Memory B cell (primary cell): Measurements from ENCODE around the gene HASPIN.
"Not testable (repeated sequence)": the region's sequence is repeated elsewhere in the genome, so short reads cannot be mapped to it uniquely, and the experiment has no call there.

Experiments
- ATAC-seq: fragments of 150-1000 bp; cut with Tn5 transposase; 2 replicates; pipeline ENCODE4 v1.10.0; 2021; ENCODE audit warnings: low read depth, mild to moderate bottlenecking, moderate library complexity
- DNase-seq, 2 donors: peaks; one replicate each; pipeline ENCODE4 v3.0.0; 2022; ENCODE audit warnings: low spot score in 2 of 2
- H3K27ac Mint-ChIP-seq: one replicate; pipeline ENCODE4 v1.8.0; 2022; ENCODE audit warnings: mild to moderate bottlenecking, moderate library complexity, mixed read lengths
- H3K27me3 Mint-ChIP-seq: one replicate; pipeline ENCODE4 v1.8.0; 2022; ENCODE audit warnings: mixed read lengths
- H3K36me3 Mint-ChIP-seq: one replicate; pipeline ENCODE4 v1.8.0; 2022; ENCODE audit warnings: mild to moderate bottlenecking, mixed read lengths
- H3K4me1 Mint-ChIP-seq: one replicate; pipeline ENCODE4 v1.8.0; 2022; ENCODE audit warnings: mixed read lengths
- H3K4me3 Mint-ChIP-seq: one replicate; pipeline ENCODE4 v1.8.0; 2022; ENCODE audit warnings: mild to moderate bottlenecking, moderate library complexity, mixed read lengths
- H3K9me3 Mint-ChIP-seq: one replicate; pipeline ENCODE4 v1.8.0; 2022; ENCODE audit warnings: mixed read lengths

Gene HASPIN

GRCh38 chr17:3734911-3735276 lies 11.2 kb downstream of the HASPIN start:
- not testable (repeated sequence) for H3K9me3 Mint-ChIP-seq, H3K36me3 Mint-ChIP-seq, H3K4me3 Mint-ChIP-seq, DNase-seq, H3K27ac Mint-ChIP-seq, H3K27me3 Mint-ChIP-seq, ATAC-seq
- peaks cover 38% of the 10 kb centered on the region for H3K4me1 Mint-ChIP-seq

GRCh38 chr17:3735515-3735914 lies 11.8 kb downstream of the HASPIN start:
- Mint-ChIP-seq H3K4me1 (peaks cover 39% of the 10 kb centered on the region), H3K27me3 (no peaks in the 10 kb centered on the region), H3K9me3 (no peaks in the 10 kb centered on the region), H3K4me3 (no peak overlapping the region), H3K27ac (no peak overlapping the region), H3K36me3 (no peaks in the 10 kb centered on the region)
- DNase-seq (no peak), ATAC-seq (no peak)

- Mint-ChIP-seq H3K36me3 (no peaks in the 10 kb centered on the region), H3K4me1 (peaks cover 33% of the 10 kb centered on the region), H3K4me3 (no peak overlapping the region), H3K9me3 (no peaks in the 10 kb centered on the region), H3K27ac (peak overlapping the region; percentile 66), H3K27me3 (no peaks in the 10 kb centered on the region)
- DNase-seq, result peak in 1 of 2 donors; percentile 29
- peak; percentile 64 for ATAC-seq
These were observed 15.0 kb downstream of the HASPIN start for GRCh38 chr17:3738562-3739295.

- Mint-ChIP-seq H3K27me3 (no peaks in the 10 kb centered on the region), H3K36me3 (no peaks in the 10 kb centered on the region), H3K27ac (peak overlapping the region; percentile 66), H3K4me1 (peaks cover 30% of the 10 kb centered on the region), H3K4me3 (no peak overlapping the region), H3K9me3 (no peaks in the 10 kb centered on the region)
- DNase-seq, result no peak
- no peak for ATAC-seq
These were observed 15.9 kb downstream of the HASPIN start for GRCh38 chr17:3739422-3740124.

- DNase-seq, result peak in 1 of 2 donors; percentile 32
- H3K27me3 Mint-ChIP-seq, result no peaks in the 10 kb centered on the region
- peaks cover 30% of the 10 kb centered on the region for H3K4me1 Mint-ChIP-seq
- H3K27ac Mint-ChIP-seq, result peak overlapping the region; percentile 55
- no peaks in the 10 kb centered on the region for H3K36me3 Mint-ChIP-seq
- peak overlapping the region; percentile 52 for H3K4me3 Mint-ChIP-seq
- ATAC-seq, result peak; percentile 79
- H3K9me3 Mint-ChIP-seq, result no peaks in the 10 kb centered on the region
These were observed 16.9 kb downstream of the HASPIN start for GRCh38 chr17:3740611-3741073.

GRCh38 chr17:3744014-3744413 lies 20.3 kb downstream of the HASPIN start:
- Mint-ChIP-seq H3K27ac (no peak overlapping the region), H3K4me3 (no peak overlapping the region), H3K36me3 (no peaks in the 10 kb centered on the region), H3K4me1 (peaks cover 15% of the 10 kb centered on the region), H3K27me3 (peaks cover 2% of the 10 kb centered on the region), H3K9me3 (no peaks in the 10 kb centered on the region)
- ATAC-seq (no peak), DNase-seq (no peak)

GRCh38 chr17:3745071-3745470 lies 21.4 kb downstream of the HASPIN start:
- no peak overlapping the region for H3K4me3 Mint-ChIP-seq
- H3K27me3 Mint-ChIP-seq, result peaks cover 2% of the 10 kb centered on the region
- ATAC-seq (no peak), DNase-seq (no peak)
- H3K4me1 Mint-ChIP-seq, result peaks cover 7% of the 10 kb centered on the region
- H3K27ac Mint-ChIP-seq, result no peak overlapping the region
- no peaks in the 10 kb centered on the region for H3K36me3 Mint-ChIP-seq
- no peaks in the 10 kb centered on the region for H3K9me3 Mint-ChIP-seq

GRCh38 chr17:3747805-3748204 lies 24.1 kb downstream of the HASPIN start:
- Mint-ChIP-seq H3K4me3 (no peak overlapping the region), H3K27me3 (peaks cover 2% of the 10 kb centered on the region), H3K36me3 (no peaks in the 10 kb centered on the region), H3K9me3 (no peaks in the 10 kb centered on the region), H3K27ac (no peak overlapping the region), H3K4me1 (peaks cover 10% of the 10 kb centered on the region)
- no peak for DNase-seq
- ATAC-seq, result no peak

GRCh38 chr17:3748576-3748975 lies 24.9 kb downstream of the HASPIN start:
- Mint-ChIP-seq H3K27me3 (peaks cover 2% of the 10 kb centered on the region), H3K9me3 (no peaks in the 10 kb centered on the region), H3K36me3 (no peaks in the 10 kb centered on the region), H3K27ac (no peak overlapping the region), H3K4me1 (peaks cover 10% of the 10 kb centered on the region), H3K4me3 (no peak overlapping the region)
- ATAC-seq (no peak), DNase-seq (no peak)

GRCh38 chr17:3750296-3750695 lies 26.6 kb downstream of the HASPIN start:
- DNase-seq (no peak), ATAC-seq (no peak)
- peak overlapping the region; percentile 56 for H3K4me3 Mint-ChIP-seq
- H3K27me3 Mint-ChIP-seq, result peaks cover 2% of the 10 kb centered on the region
- H3K27ac Mint-ChIP-seq, result peak overlapping the region; percentile 24
- peaks cover 13% of the 10 kb centered on the region for H3K4me1 Mint-ChIP-seq
- no peaks in the 10 kb centered on the region for H3K9me3 Mint-ChIP-seq
- no peaks in the 10 kb centered on the region for H3K36me3 Mint-ChIP-seq

GRCh38 chr17:3750926-3751325 lies 27.2 kb downstream of the HASPIN start:
- no peak for DNase-seq
- peak overlapping the region; percentile 56 for H3K4me3 Mint-ChIP-seq
- H3K9me3 Mint-ChIP-seq, result no peaks in the 10 kb centered on the region
- peak overlapping the region; percentile 6 for H3K27ac Mint-ChIP-seq
- ATAC-seq, result no peak
- peaks cover 15% of the 10 kb centered on the region for H3K4me1 Mint-ChIP-seq
- H3K27me3 Mint-ChIP-seq, result peaks cover 2% of the 10 kb centered on the region
- H3K36me3 Mint-ChIP-seq, result no peaks in the 10 kb centered on the region

GRCh38 chr17:3751836-3752235 lies 28.1 kb downstream of the HASPIN start:
- H3K27me3 Mint-ChIP-seq, result peaks cover 2% of the 10 kb centered on the region
- no peak overlapping the region for H3K4me3 Mint-ChIP-seq
- H3K9me3 Mint-ChIP-seq, result no peaks in the 10 kb centered on the region
- DNase-seq (no peak), ATAC-seq (no peak)
- peaks cover 15% of the 10 kb centered on the region for H3K4me1 Mint-ChIP-seq
- H3K36me3 Mint-ChIP-seq, result no peaks in the 10 kb centered on the region
- no peak overlapping the region for H3K27ac Mint-ChIP-seq

GRCh38 chr17:3753624-3754023 lies 29.9 kb downstream of the HASPIN start:
- Mint-ChIP-seq H3K4me3 (no peak overlapping the region), H3K27ac (no peak overlapping the region), H3K27me3 (no peaks in the 10 kb centered on the region), H3K9me3 (no peaks in the 10 kb centered on the region), H3K36me3 (no peaks in the 10 kb centered on the region), H3K4me1 (peaks cover 13% of the 10 kb centered on the region)
- no peak for ATAC-seq
- no peak for DNase-seq

- H3K4me1 Mint-ChIP-seq, result peaks cover 13% of the 10 kb centered on the region
- no peak overlapping the region for H3K4me3 Mint-ChIP-seq
- H3K27ac Mint-ChIP-seq, result peak overlapping the region; percentile 78
- no peak for DNase-seq
- H3K36me3 Mint-ChIP-seq, result no peaks in the 10 kb centered on the region
- H3K27me3 Mint-ChIP-seq, result no peaks in the 10 kb centered on the region
- ATAC-seq, result no peak
- H3K9me3 Mint-ChIP-seq, result no peaks in the 10 kb centered on the region
These were observed 30.4 kb downstream of the HASPIN start for GRCh38 chr17:3754066-3754457.
